ENCODE measurements around the gene CDKAL1.
"Not testable (repeated sequence)": the region's sequence is repeated elsewhere in the genome, so short reads cannot be mapped to it uniquely, and the experiment has no call there.

CDKAL1 gene

GRCh38 chr6:20575704-20576451 is 41.6 kb downstream of the CDKAL1 start:
- Histone ChIP-seq H3K9me3 (replicated peaks; ENCODE audit: low read length) (no peaks in the 10 kb centered on the region), H3K4me3 (ENCODE audit: low read length) (no peak overlapping the region), H3K4me1 (ENCODE audit: control insufficient read depth, insufficient read depth, low read length) (peaks cover 9% of the 10 kb centered on the region), H3K36me3 (ENCODE audit: insufficient read depth, low read length) (no peaks in the 10 kb centered on the region), H3K27me3 (ENCODE audit: control insufficient read depth, insufficient read depth, low read length) (no peaks in the 10 kb centered on the region), H3K4me2 (ENCODE audit: low read length) (no peak overlapping the region), H3K9ac (ENCODE audit: low read depth, low read length) (no peak overlapping the region)

GRCh38 chr6:20577173-20577688 is 43.0 kb downstream of the CDKAL1 start:
- H3K4me3 ChIP-seq (ENCODE audit: low read length) = no peak overlapping the region
- H3K9me3 ChIP-seq (replicated peaks; ENCODE audit: low read length) = no peaks in the 10 kb centered on the region
- H3K4me1 ChIP-seq (ENCODE audit: control insufficient read depth, insufficient read depth, low read length) = peaks cover 9% of the 10 kb centered on the region
- H3K36me3 ChIP-seq (ENCODE audit: insufficient read depth, low read length) = no peaks in the 10 kb centered on the region
- no peak overlapping the region for H3K4me2 ChIP-seq (ENCODE audit: low read length)
- no peak overlapping the region for H3K9ac ChIP-seq (ENCODE audit: low read depth, low read length)
- H3K27me3 ChIP-seq (ENCODE audit: control insufficient read depth, insufficient read depth, low read length) = no peaks in the 10 kb centered on the region

- Histone ChIP-seq H3K4me3 (ENCODE audit: low read length) (no peak overlapping the region), H3K9me3 (replicated peaks; ENCODE audit: low read length) (no peaks in the 10 kb centered on the region), H3K27me3 (ENCODE audit: control insufficient read depth, insufficient read depth, low read length) (no peaks in the 10 kb centered on the region), H3K4me1 (ENCODE audit: control insufficient read depth, insufficient read depth, low read length) (no peaks in the 10 kb centered on the region), H3K9ac (ENCODE audit: low read depth, low read length) (no peak overlapping the region), H3K4me2 (ENCODE audit: low read length) (no peak overlapping the region), H3K36me3 (ENCODE audit: insufficient read depth, low read length) (no peaks in the 10 kb centered on the region)
Observed at GRCh38 chr6:20581070-20581469, 46.8 kb downstream of the CDKAL1 start.

DNA sequence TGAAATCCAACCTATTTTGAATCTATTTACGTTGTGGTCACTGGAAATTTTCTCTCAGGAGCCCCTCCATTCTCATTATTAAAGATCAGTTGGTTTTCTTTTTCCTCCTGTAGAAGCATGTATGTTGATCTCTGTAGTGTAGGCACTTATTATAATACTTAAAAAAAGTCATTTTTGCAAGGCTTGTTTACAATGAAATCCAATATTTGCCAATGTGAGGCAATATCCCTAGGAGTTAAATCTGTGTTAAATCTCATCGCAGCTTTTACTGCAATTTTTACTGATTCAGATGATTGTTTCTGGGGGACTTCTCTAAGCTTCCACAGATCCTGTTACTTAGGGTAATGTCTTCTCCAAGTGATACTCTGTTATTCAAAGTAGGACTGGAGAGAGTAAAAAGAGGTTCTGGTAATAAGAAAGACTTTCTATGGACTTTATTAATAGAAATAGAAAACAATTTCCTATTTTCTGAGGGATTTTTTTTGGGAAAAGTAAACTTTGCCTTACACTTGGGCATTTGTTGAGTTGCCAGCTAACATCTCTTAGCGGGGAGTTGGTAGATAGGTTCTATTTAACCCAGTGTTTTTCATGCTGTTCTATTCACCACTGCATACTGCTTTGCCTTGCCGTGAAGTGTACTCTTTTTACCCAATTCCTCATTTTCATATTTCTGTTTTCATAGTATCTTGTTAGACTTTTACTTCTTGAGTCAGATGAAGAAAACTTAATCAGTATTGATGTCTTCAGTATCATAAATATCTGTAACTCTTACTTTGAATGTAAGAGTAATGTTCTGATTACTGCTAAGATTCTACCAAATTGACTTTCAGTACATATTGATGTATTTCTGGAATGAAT is 48.6 kb downstream of the CDKAL1 start:
- no peaks in the 10 kb centered on the region for H3K36me3 ChIP-seq (ENCODE audit: insufficient read depth, low read length)
- no peaks in the 10 kb centered on the region for H3K9me3 ChIP-seq (replicated peaks; ENCODE audit: low read length)
- no peak overlapping the region for H3K9ac ChIP-seq (ENCODE audit: low read depth, low read length)
- no peaks in the 10 kb centered on the region for H3K4me1 ChIP-seq (ENCODE audit: control insufficient read depth, insufficient read depth, low read length)
- H3K27me3 ChIP-seq (ENCODE audit: control insufficient read depth, insufficient read depth, low read length) = no peaks in the 10 kb centered on the region
- H3K4me2 ChIP-seq (ENCODE audit: low read length) = no peak overlapping the region
- H3K4me3 ChIP-seq (ENCODE audit: low read length) = no peak overlapping the region

DNA sequence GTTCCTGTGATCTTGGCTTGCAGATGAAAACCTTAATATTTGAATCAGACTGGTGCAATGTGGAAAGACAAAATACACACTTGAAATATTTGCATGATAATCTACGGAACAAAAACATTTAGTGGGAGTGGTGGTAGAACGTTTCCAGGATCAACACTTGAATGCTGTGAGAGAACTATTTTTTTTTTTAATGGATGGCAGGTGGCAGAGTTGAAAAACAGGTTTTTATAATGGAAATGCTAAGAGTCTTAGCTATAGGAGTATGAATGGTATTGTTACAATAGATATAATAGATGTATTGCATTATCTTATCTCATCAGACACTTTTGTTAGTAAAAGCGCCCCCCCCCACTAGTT is 49.2 kb downstream of the CDKAL1 start:
- Histone ChIP-seq H3K4me3 (ENCODE audit: low read length) (no peak overlapping the region), H3K27me3 (ENCODE audit: control insufficient read depth, insufficient read depth, low read length) (no peaks in the 10 kb centered on the region), H3K9me3 (replicated peaks; ENCODE audit: low read length) (no peaks in the 10 kb centered on the region), H3K9ac (ENCODE audit: low read depth, low read length) (no peak overlapping the region), H3K36me3 (ENCODE audit: insufficient read depth, low read length) (no peaks in the 10 kb centered on the region), H3K4me2 (ENCODE audit: low read length) (no peak overlapping the region), H3K4me1 (ENCODE audit: control insufficient read depth, insufficient read depth, low read length) (no peaks in the 10 kb centered on the region)

- Histone ChIP-seq H3K4me2 (ENCODE audit: low read length) (no peak overlapping the region), H3K27me3 (ENCODE audit: control insufficient read depth, insufficient read depth, low read length) (no peaks in the 10 kb centered on the region)
Observed at GRCh38 chr6:20584100-20584731, 50.0 kb downstream of the CDKAL1 start.

GRCh38 chr6:20589266-20589665 is 55.0 kb downstream of the CDKAL1 start:
- no peak overlapping the region for H3K9ac ChIP-seq (ENCODE audit: low read depth, low read length)
- no peaks in the 10 kb centered on the region for H3K4me1 ChIP-seq (ENCODE audit: control insufficient read depth, insufficient read depth, low read length)
- H3K36me3 ChIP-seq (ENCODE audit: insufficient read depth, low read length) = no peaks in the 10 kb centered on the region
- H3K4me2 ChIP-seq (ENCODE audit: low read length) = no peak overlapping the region
- no peaks in the 10 kb centered on the region for H3K27me3 ChIP-seq (ENCODE audit: control insufficient read depth, insufficient read depth, low read length)
- no peak overlapping the region for H3K4me3 ChIP-seq (ENCODE audit: low read length)
- no peaks in the 10 kb centered on the region for H3K9me3 ChIP-seq (replicated peaks; ENCODE audit: low read length)

More at GRCh38 chr6:20584100-20584731, 50.0 kb downstream of the CDKAL1 start:
- Histone ChIP-seq H3K9me3 (replicated peaks; ENCODE audit: low read length) (no peaks in the 10 kb centered on the region), H3K9ac (ENCODE audit: low read depth, low read length) (no peak overlapping the region), H3K4me3 (ENCODE audit: low read length) (no peak overlapping the region), H3K4me1 (ENCODE audit: control insufficient read depth, insufficient read depth, low read length) (no peaks in the 10 kb centered on the region), H3K36me3 (ENCODE audit: insufficient read depth, low read length) (no peaks in the 10 kb centered on the region)

DNA sequence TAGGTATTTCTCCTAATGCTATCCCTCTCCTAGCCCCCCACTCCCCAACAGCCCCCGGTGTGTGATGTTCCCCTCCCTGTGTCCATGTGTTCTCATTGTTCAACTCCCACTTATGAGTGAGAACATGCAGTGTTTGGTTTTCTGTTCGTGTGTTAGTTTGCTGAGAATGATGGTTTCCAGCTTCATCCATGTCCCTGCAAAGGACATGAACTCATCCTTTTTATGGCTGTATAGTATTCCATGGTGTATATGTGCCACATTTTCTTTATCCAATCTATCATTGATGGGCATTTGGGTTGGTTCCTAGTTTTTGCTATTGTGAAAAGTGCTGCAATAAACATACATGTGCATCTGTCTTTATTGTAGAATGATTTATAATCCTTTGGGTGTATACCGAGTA is 56.2 kb downstream of the CDKAL1 start:
- H3K4me3 ChIP-seq (ENCODE audit: low read length); H3K36me3 ChIP-seq (ENCODE audit: insufficient read depth, low read length): not testable (repeated sequence)

GRCh38 chr6:20594299-20594853 is 60.1 kb downstream of the CDKAL1 start:
- not testable (repeated sequence) for H3K4me3 ChIP-seq (ENCODE audit: low read length); H3K9me3 ChIP-seq (replicated peaks; ENCODE audit: low read length); H3K27me3 ChIP-seq (ENCODE audit: control insufficient read depth, insufficient read depth, low read length); H3K36me3 ChIP-seq (ENCODE audit: insufficient read depth, low read length); H3K4me1 ChIP-seq (ENCODE audit: control insufficient read depth, insufficient read depth, low read length); H3K4me2 ChIP-seq (ENCODE audit: low read length); H3K9ac ChIP-seq (ENCODE audit: low read depth, low read length)

More for the DNA sequence above, 56.2 kb downstream of the CDKAL1 start:
- not testable (repeated sequence) for H3K4me2 ChIP-seq (ENCODE audit: low read length); H3K9me3 ChIP-seq (replicated peaks; ENCODE audit: low read length); H3K27me3 ChIP-seq (ENCODE audit: control insufficient read depth, insufficient read depth, low read length); H3K9ac ChIP-seq (ENCODE audit: low read depth, low read length); H3K4me1 ChIP-seq (ENCODE audit: control insufficient read depth, insufficient read depth, low read length)

GRCh38 chr6:20599302-20600051 is 65.2 kb downstream of the CDKAL1 start:
- Histone ChIP-seq H3K27me3 (ENCODE audit: control insufficient read depth, insufficient read depth, low read length) (no peaks in the 10 kb centered on the region), H3K36me3 (ENCODE audit: insufficient read depth, low read length) (no peaks in the 10 kb centered on the region), H3K4me3 (ENCODE audit: low read length) (no peak overlapping the region), H3K4me1 (ENCODE audit: control insufficient read depth, insufficient read depth, low read length) (no peaks in the 10 kb centered on the region), H3K9me3 (replicated peaks; ENCODE audit: low read length) (no peaks in the 10 kb centered on the region), H3K4me2 (ENCODE audit: low read length) (no peak overlapping the region), H3K9ac (ENCODE audit: low read depth, low read length) (no peak overlapping the region)

DNA sequence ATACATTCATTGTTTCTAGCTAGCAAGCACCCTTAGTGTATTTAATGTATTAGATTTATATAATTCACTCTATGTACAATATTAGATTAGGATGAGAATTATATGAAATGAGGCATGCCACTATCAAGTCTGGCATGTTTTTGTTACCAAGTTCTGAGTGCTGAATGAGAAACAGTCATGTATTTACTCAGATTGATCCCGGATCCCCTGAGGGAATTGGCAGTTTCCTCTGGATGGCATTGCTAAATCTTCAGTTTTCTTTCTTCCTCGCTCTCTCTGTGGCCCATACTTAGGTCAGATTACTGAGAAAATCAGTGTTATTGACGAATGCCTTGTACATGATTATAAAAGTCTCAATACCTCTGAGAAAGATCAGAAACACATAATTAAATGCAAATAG is 66.6 kb downstream of the CDKAL1 start:
- Histone ChIP-seq H3K4me3 (ENCODE audit: low read length) (no peak overlapping the region), H3K9ac (ENCODE audit: low read depth, low read length) (no peak overlapping the region), H3K9me3 (replicated peaks; ENCODE audit: low read length) (no peaks in the 10 kb centered on the region), H3K4me2 (ENCODE audit: low read length) (no peak overlapping the region), H3K27me3 (ENCODE audit: control insufficient read depth, insufficient read depth, low read length) (no peaks in the 10 kb centered on the region), H3K36me3 (ENCODE audit: insufficient read depth, low read length) (no peaks in the 10 kb centered on the region), H3K4me1 (ENCODE audit: control insufficient read depth, insufficient read depth, low read length) (no peaks in the 10 kb centered on the region)
